ENCODE results near the gene ARID5B. TPM values are rescaled to one million over a fixed set of nuclear protein-coding genes. Genes with fewer than 3 reads are reported as not detected.

Gene ARID5B
- total RNA-seq, 1 experiment from 2014 or later, result 2.3 TPM

- H3K9me3 Mint-ChIP-seq, result no peaks in the 10 kb centered on the region; the same call in 1 of the 2 replicates
- no peaks in the 10 kb centered on the region for H3K27me3 Mint-ChIP-seq (ENCODE audit: low read depth)
- peaks cover 13% of the 10 kb centered on the region for H3K4me1 Mint-ChIP-seq
- peak; percentile 57; the same call in 1 of the 2 replicates for ATAC-seq
- no peaks in the 10 kb centered on the region for H3K36me3 Mint-ChIP-seq
- TF ChIP-seq ZNF671 (CRISPR knock-in tag; IDR thresholded peaks at IDR 0.05), result no peak
- TF ChIP-seq ZNF512 (CRISPR knock-in tag; IDR thresholded peaks at IDR 0.05; ENCODE audit: borderline replicate concordance), result no peak
- no peak for TF ChIP-seq E2F1 (CRISPR knock-in tag; IDR thresholded peaks at IDR 0.05)
- TF ChIP-seq ETV6 (CRISPR knock-in tag; IDR thresholded peaks at IDR 0.05), result no peak
- no peak for TF ChIP-seq ZNF423 (CRISPR knock-in tag; IDR thresholded peaks at IDR 0.05)
- no peak for TF ChIP-seq HMGA2 (CRISPR knock-in tag; IDR thresholded peaks at IDR 0.05)
- no peak for TF ChIP-seq ATF3 (CRISPR knock-in tag; conservative IDR thresholded peaks at IDR 0.05)
- TF ChIP-seq IRF2 (CRISPR knock-in tag; IDR thresholded peaks at IDR 0.05; ENCODE audit: borderline replicate concordance, low read depth), result no peak
- no peak for TF ChIP-seq MXD4 (CRISPR knock-in tag; IDR thresholded peaks at IDR 0.05; ENCODE audit: borderline replicate concordance)
- peak; percentile 16 for DNase-seq (ENCODE audit: low spot score)
- CTCF ChIA-PET, result interaction anchor here (0.5 to 1.0 kb wide), 4 partner anchors 9 to 32 kb away, joined by 3 to 8 read pairs (median 4); no protein-coding TSS in a partner anchor
- no peak overlapping the region for H3K27ac Mint-ChIP-seq
- POLR2A ChIA-PET, result no interaction called here
- H3K4me3 Mint-ChIP-seq, result no peak overlapping the region
Observed at GRCh38 chr10:61978965-61979364, 77.5 kb downstream of the ARID5B start.

GRCh38 chr10:61981460-61981859 is 80.0 kb downstream of the ARID5B start:
- TF ChIP-seq FOXP4 (CRISPR knock-in tag; IDR thresholded peaks at IDR 0.05) (no peak), ZSCAN18 (CRISPR knock-in tag; IDR thresholded peaks at IDR 0.05) (no peak), CBFB (CRISPR knock-in tag; IDR thresholded peaks at IDR 0.05; ENCODE audit: low read depth) (no peak), ZBTB21 (CRISPR knock-in tag; IDR thresholded peaks at IDR 0.05; ENCODE audit: borderline replicate concordance) (no peak)
- DNase-seq (ENCODE audit: low spot score) (no peak), ATAC-seq (no peak)
- no peaks in the 10 kb centered on the region for H3K36me3 Mint-ChIP-seq
- H3K4me3 Mint-ChIP-seq, result no peak overlapping the region
- ChIA-PET CTCF (no interaction called here), POLR2A (no interaction called here)
- no peaks in the 10 kb centered on the region; the same call in 1 of the 2 replicates for H3K9me3 Mint-ChIP-seq
- H3K27ac Mint-ChIP-seq, result no peak overlapping the region
- H3K27me3 Mint-ChIP-seq (ENCODE audit: low read depth), result 0 out of 2 replicates have a peak, but pooled peaks cover 2% of the 10 kb centered on the region
- peaks cover 38% of the 10 kb centered on the region for H3K4me1 Mint-ChIP-seq

- TF ChIP-seq CBFB (CRISPR knock-in tag; IDR thresholded peaks at IDR 0.05; ENCODE audit: low read depth) (no peak), TEAD1 (CRISPR knock-in tag; IDR thresholded peaks at IDR 0.05) (no peak), SMAD4 (CRISPR knock-in tag; IDR thresholded peaks at IDR 0.05) (no peak), TCF7 (CRISPR knock-in tag; IDR thresholded peaks at IDR 0.05; ENCODE audit: low read depth) (no peak)
- Mint-ChIP-seq H3K27ac (no peak overlapping the region), H3K4me3 (no peak overlapping the region), H3K4me1 (peaks cover 55% of the 10 kb centered on the region), H3K36me3 (no peaks in the 10 kb centered on the region), H3K9me3 (no peaks in the 10 kb centered on the region), H3K27me3 (ENCODE audit: low read depth) (0 out of 2 replicates have a peak, but pooled peaks cover 2% of the 10 kb centered on the region)
- POLR2A ChIA-PET, result no interaction called here
- DNase-seq (ENCODE audit: low spot score) (no peak), ATAC-seq (no peak)
- CTCF ChIA-PET, result no interaction called here
Observed at GRCh38 chr10:61983255-61983654, 81.8 kb downstream of the ARID5B start.

Measured in WTC11 (cell line).